HG02642 (cell line): ENCODE data around the gene DENND5B.
"Not testable (repeated sequence)": the region's sequence is repeated elsewhere in the genome, so short reads cannot be mapped to it uniquely, and the experiment has no call there.

Experiments
- ATAC-seq: cut with Tn5 transposase; IDR thresholded peaks from one replicate; pipeline ENCODE4 v1.9.1; 2021; ENCODE audit warnings: mild to moderate bottlenecking; ENCODE audit not compliant: unreplicated experiment, poor library complexity

The DENND5B gene

DNA sequence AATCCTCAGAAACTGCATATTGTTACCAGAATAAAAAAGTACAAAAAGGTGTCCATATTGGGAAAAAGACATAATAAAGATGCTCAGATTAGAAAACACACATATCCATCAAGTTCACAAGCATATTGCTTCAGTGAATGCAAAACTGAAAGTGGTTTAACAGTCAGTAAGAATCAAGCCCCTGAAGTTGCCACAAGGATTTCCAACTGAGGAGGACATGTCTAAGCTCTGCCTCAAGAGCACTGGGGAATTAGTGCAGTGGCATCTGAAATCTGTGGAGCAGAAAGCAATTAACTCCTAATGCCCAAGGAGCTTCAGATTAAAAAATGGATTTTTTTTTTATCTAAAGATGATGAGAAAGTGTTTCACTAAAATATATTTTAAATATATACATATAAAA is 113.2 kb downstream of the DENND5B start:
- ATAC-seq, result peak; percentile 62

DNA sequence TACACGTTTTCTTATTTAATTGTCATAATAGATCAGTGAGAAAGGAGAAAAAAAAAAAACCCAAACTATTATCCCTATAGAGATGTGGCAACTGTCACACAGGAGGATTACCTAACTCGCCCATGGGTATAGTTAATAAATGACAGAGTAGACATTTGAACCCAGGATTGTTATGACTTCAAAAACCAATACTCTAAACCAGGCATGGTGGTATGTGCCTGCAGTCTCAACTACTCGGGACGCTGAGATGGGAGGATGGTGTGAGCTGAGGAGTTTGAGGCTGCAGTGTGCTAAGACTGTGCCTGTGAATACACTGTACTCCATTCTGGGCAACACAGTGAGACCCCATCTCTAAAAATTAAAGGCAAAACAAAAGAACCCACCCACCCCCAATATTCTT is 114.5 kb downstream of the DENND5B start:
- no peak for ATAC-seq

DNA sequence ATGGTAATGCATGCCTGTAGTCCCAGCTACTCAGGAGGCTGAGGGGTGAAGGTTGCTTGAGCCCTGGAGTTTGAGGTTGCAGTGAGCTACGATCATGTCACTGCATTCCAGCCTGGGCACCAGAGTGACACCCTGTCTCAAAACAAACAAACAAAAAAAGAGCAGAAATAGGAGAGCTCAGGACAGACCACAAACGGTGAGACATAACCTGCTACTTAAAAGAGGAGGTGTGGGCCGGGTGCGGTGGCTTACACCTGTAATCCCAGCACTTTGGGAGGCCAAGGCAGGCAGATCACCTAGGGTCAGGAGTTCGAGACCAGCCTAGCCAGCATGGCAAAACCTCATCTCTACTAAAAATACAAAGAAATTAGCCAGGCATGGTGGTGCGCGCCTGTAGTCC is 115.3 kb downstream of the DENND5B start:
- not testable (repeated sequence) for ATAC-seq

DNA sequence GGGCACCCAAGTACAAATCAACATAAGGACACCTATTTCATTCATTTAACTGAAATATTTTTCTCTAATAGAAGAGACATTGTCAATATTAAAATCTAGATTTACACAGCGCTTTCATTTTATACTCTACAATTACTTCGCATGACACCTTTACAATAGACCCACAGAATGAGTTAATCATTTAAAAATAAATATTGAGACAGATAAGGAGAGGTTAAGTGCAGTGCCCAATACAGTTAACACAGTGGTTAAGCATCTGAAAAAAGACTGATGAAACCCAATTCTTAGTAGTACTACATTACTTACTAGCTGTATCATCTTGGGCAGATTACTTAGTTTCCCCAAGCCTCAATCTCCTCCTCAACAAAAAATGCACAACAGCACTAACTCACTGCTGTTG is 116.2 kb downstream of the DENND5B start:
- ATAC-seq, result no peak

DNA sequence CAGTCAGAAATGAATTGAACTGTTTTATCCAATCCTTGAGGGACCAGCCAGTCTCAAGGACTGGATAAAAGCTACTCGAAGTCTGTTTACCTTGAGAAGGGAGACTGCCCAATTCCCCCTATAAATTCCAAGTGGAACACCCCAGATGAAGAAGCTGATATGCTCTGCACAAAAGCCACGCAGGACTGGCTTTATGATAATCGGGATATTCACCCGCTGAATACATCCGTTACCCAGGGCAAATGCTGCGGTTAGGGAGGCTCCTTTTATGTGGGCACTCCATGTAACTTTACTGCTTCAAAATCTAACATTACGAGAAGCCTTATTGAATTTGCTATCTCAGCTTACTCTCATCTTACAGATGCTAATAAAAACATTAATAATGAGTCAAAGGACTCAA is 119.1 kb downstream of the DENND5B start:
- no peak for ATAC-seq

DNA sequence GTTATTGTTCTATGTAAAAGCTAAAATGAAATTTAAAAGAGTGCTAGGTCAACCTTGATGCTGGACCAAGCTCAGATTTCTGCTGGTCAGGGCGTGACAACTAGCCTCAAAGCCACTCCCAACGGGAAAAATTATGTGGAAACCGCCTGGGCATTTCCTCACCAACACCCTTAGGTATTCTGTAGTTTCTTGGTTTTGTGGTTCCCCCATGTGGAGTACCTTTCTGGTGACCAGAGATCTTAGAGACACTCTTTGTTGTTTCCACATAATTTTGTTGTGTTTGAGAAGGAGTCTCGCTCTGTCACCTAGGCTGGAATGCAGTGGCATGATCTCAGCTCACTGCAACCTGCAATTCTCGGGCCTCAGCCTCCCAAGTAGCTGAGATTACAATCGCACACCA is 119.9 kb downstream of the DENND5B start:
- ATAC-seq, result no peak

DNA sequence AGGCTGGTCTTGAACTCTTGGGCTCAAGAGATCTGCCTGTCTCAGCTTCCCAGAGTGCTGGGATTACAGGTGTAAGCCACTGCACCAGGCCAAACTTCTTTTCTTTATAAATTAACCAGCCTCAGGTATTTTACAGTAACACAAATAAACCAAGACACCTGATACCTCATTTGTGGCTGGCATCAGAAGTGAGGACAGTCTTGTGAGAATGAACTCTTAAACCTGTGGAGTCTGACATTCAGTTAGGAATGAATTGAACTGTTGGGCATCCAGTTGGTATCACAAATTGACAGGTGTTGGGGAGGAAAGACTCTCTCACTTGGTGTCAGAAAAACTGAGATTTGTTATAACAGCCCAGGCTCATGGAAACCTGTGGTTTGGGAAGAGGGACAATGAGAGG is 120.5 kb downstream of the DENND5B start:
- no peak for ATAC-seq

- no peak for ATAC-seq
Measured at GRCh38 chr12:31466768-31467167, 124.2 kb downstream of the DENND5B start.

DNA sequence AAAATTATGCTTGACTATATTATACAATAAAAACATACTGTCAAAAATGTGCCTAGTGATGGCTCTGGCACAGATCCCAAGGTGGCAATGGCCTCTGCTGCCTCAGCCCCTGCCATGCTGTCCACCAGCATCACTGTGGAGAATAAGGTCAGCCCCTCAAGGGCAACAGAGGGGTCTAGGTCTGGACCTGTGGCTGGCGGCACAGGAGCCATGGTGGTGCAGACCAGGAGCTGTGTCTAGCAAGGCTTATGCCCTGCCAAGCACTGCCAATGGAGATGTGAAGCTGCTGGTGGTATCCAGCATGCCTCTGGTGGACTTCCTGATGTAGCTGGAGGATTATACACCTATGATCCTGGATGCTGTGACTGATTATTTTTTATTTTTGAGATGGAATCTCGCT is 125.9 kb downstream of the DENND5B start:
- ATAC-seq, result no peak

DNA sequence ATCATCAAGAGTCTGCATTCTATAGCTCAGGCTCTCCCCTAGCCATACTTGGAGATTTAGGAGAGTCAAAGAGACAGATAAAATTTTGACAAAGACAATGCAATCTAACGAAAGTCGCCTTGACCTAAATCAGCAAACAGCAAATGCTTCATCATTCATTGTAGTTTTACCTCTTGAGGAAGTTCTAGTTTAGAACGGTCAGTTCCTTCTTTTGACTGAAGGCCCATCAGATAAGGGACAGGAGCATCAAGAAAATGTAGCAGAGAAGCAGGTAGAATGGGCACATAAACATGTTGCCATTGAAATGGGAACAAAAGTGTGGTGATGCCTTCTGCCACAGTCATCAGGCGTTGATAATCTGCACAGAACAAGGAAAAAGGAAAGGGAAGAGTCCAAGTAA is 130.9 kb downstream of the DENND5B start:
- ATAC-seq, result no peak

DNA sequence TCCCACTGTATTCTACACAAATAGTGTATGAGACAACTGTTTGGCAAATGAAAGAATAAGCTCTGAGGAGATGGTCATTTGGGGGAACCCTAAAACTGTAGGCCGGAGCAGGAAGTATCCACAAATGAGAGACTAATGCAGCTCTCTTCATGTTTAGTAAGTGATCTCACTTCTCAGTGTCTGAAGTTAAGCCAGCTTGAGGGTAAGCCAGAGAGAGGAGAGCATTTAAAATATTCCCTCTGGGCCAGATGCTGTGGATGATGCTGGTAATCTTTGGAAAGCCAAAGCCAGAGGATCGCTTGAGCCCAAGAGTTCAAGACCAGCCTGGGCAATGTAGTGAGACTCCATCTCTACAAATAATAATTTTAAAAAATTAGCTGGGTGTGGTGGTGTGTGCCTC is 134.4 kb downstream of the DENND5B start:
- no peak for ATAC-seq

DNA sequence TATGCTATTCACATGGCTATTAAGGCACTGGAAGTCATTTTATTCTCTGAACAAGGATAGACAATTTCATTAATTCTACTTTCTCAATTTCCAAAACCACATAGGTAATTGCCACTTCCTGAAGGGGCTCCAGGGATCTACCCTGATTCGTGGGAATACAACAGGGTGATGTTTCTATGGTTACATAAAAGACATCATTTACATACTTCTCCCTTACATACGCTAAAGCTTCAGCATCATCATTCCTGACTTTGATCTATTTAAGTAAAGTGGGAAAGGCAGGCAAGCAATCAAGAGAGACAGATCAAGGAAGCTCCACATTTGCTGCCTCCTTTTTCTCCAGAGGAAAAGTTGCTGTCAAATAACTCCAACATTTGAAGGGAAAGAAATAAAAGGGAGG is 146.2 kb downstream of the DENND5B start:
- no peak for ATAC-seq

DNA sequence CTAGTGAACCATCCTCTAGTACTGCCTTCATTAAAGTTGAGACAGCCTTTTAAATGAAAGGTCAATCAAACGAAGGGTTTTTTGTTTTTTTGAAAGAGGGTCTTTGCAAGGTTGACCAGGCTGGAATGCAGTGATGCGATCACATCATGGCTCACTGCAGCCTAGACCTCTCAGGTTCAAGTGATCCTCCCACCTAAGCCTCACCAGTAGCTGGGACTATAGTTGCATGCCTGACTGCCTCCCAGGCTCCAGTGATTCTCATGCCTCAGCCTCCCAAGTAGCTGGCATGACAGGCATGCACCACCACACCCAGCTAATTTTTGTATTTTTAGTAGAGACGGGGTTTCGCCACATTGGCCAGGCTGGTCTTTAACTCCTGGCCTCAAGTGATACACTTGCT is 150.3 kb downstream of the DENND5B start:
- ATAC-seq, result no peak

DNA sequence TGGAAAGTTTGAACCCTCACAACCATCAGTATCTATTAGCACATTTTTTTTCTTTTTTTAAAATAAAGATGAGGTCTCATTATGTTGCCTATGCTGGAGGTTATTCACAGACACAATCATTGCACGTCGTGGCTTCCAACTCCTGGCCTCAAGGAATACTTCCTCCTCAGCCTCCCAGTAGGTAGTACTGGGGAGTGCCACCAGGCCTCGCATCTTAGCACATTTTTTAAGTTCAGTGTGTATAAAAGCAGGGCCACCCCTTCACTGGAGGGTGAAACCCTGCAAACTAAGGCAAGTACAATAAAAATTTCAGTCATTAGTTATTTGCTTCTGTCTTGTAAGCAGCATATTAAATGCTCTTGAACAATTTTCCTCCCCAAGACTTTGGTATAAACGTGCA is 150.8 kb downstream of the DENND5B start:
- no peak for ATAC-seq

DNA sequence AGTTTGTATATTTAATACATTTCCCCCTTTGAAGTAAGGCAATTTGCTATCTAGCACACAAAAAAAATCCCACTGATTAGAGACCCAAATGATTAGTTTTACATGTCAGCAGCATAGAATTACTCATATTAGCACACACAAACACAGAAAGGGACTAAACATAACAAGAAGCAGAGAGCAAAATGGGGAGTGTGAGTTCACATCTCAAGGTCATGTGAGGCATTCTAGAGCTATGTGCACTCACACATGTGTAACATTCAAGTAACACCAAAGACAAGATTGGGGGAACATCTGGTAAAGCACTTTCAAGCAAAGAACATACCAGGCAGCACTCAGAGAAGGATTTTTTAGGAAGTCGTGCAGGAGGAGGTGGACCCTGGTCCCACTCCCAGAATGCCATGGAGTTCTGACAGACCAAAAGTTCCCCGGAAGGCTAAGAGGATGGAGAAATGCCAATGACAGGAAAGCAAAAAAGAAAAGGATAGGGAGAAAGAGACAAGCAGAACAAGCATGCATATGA is 159.2 kb downstream of the DENND5B start:
- ATAC-seq, result no peak

GRCh38 chr12:31423405-31423804 is 167.5 kb downstream of the DENND5B start:
- ATAC-seq, result no peak

DNA sequence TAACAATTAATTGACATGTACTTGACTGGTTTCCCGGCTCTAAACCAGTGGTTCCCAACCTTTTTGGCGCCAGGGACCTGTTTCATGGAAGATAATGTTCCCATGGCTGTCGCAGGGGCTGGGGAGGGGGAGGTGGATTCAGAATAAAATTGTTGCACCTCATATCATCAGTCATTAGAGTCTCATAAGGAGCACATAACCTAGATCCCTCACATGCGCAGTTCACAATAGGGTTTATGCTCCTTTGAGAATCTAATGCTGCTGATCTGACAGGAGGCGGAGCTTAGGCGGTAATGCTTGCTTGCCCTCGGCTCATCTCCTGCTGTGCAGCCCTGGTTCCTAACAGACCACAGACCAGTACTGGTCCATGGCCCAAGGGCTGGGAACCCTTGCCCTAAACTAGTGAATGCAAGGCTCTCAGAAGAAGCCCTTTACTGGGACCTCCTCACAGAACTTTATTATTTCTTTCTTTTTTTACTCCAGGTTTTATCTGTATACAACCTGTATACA is 178.6 kb downstream of the DENND5B start:
- ATAC-seq, result no peak

GRCh38 chr12:31408763-31409162 is 182.2 kb downstream of the DENND5B start:
- ATAC-seq, result no peak

DNA sequence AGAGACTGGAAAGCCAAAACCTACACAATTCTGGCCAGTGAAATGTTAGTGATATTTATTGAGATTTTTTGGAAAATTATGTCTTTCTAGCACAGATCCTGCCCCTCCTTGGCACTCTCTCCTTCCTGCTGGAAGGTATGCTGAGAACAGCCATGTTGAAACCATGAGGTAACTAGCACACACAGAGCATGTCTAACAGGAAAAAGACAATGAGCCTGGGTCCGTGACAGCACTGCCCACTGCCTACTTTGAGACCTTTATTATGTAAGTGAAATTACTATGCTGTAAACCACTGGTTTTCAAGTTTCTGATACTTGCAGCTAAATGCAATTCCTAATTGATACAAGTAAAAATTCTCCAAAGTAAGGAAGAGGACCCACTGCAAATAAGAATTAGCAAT is 183.4 kb downstream of the DENND5B start:
- ATAC-seq, result no peak

DNA sequence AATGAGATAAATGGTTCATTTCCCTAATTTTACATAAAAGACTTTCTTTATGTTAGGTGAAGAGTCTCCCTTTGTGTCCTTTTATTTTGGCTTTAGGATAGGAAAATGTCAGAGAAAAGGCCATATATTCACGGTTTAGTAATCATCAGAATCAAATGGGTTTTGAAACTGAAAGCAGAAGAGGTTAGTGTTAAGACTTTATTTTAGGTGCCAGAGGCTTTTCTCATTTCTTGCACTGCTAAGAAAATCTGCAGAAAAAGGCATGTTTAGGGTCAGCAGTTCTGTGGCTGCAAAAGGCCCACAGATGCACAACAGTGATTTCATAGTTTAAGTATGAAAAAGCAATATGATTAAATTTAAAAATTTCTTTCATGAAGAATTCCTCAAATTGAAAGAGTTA is 184.6 kb downstream of the DENND5B start:
- peak; percentile 58 for ATAC-seq

DNA sequence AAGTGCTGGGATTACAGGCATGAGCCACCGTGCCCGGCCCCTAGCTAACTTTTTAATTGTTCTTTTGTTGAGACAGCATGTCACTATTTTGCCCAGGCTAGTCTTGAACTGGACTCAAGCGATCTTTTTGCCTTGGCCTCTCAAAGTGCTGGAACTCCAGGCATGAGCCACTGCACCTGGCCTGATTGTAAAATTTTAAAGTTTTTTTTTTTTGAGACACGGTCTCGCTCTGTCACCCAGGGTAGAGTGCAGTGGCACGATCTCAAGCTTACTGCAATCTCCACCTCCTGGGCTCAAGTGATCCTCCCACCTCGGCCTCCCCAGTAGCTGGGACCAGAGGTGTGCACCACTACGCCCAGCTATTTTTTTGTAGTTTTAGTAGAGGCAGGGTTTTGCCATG is 185.9 kb downstream of the DENND5B start:
- no peak for ATAC-seq

DNA sequence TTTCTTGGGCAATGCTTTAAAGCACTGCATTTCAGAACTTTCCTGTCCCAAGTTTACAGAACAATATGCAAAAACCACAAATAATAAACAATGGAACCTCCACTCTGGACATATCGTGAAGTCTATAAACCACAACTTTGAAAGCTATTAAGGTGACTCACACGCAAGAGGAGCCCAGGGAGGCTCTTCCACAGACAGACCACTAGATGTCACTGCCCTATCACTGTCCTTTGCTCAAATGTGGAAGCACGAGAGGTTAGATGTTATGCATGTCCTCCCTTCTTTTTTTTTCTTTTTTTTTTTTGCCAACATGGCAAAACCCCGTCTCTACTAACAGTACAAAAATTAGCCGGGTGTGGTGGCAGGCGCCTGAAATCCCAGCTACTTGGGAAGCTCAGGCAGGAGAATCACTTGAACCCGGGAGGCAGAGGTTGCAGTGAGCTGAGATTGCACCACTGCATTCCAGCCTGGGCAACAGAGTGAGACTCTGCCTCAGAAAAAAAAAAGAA is 187.8 kb downstream of the DENND5B start:
- peak; percentile 87 for ATAC-seq
